ENCODE results near the gene CCDC77.
"Not testable (repeated sequence)": the region's sequence is repeated elsewhere in the genome, so short reads cannot be mapped to it uniquely, and the experiment has no call there.

The CCDC77 gene

DNA sequence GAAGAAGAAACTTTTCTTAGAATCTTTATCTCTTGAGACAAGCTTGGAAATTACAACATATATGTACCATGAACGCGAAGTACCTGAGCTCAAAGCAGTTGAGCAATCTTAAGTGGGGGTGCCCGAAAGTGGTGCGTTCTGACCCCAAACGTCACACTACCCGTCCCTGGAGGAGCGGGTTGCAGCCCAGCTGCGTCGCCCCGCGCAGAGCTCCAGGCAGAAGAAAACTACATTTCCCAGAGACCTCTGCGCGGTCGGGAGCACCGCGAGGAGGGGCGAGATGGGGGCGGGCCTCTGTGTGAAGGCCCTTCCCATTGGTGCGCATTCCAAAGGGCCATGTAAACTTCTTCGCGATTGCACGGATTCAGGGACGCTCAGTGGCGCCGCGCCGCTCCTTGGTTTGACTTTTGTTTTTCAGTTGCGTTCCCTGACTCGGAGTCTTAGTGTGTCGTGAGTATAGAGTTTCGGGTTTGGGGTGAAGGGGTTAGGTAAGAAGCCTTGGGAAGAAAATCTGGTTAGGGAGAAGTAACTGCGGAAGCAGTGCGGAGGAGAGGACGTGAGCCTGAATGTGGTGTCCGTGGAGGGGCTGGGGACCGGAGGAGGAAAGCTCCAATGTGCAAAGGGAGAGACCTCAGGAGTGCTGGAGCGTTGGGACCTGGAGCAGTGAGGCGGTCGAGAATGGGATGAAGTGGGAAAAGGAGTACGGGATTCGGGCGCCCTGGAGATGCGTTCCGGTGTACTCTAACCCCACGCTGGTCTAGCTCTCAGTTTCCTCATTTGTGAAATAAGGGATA lies at the start of gene CCDC77:
Gene CCDC77 (plus strand): TSS at position 410 of the 794 bp plus-strand sequence. CDS start 7,740 bp downstream, outside the sequence.
- peak; percentile 96 for DNase-seq

DNA sequence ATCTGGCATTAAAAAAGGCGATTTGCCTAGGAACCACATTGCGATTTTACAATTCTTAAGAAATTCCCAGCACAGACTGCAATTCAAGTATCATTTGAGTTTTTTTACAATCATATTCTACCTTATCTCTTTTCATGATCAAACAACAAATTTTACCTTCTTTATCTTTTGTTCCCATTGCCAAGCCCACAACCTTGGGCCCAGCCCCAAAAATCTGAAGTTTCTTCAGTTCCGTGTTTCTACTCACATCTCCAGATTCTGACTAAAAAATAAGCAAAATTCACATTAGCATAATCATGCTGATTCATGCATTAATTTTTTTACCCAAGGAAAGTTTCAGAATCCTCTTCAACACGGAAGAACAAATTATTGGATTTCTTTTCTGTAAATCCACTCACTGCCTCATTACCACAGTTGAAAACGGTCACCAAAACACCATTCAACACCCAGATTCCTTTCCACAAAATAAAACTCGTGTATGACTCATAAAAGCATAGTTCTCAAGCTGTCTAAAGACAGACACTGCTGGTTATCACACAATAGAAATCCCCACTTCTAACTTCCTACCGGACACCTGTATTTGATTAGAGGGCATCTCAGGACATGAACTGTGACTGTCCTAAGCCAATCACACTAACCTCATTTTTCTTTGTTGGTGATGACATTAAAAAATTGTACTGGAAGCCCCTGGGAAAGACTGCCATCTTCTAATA lies 45.0 kb upstream of the CCDC77 start:
- no peak for DNase-seq

DNA sequence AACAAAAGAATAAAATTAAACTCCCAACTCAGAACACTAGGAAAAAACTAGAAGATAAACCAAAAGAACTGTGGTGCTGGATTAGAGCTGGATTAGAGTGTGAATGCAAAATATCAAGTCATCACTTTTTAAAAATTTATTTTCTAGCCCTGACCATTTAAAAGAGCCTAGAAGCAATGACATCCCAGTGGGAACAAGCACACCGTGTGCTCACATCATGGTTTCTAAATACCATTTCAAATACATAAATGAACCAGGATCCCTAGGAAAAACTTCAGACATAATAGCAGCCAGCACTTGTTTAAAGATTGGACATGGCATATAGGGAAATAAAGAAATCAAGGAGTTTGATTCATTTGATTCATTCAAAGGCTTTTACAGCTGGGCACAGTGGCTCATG lies 42.4 kb upstream of the CCDC77 start:
- DNase-seq = no peak

DNA sequence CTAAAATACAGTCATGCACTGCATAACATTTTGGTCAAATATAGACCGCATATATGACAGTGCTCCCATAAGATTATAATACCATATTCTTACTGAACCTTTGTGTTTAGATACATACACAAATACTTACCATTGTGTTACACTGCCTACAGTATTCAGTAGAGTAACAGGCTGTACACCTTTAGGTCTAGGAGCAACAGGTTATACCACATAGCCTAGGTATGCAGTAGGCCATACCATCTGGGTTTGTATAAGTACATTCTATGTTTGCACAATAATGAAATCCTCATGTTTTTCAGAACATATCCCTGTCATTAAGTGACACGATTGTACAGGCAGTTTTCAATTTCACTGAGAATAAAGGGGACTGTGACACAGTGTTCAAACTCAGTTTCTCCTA lies 34.6 kb upstream of the CCDC77 start:
- DNase-seq = no peak

DNA sequence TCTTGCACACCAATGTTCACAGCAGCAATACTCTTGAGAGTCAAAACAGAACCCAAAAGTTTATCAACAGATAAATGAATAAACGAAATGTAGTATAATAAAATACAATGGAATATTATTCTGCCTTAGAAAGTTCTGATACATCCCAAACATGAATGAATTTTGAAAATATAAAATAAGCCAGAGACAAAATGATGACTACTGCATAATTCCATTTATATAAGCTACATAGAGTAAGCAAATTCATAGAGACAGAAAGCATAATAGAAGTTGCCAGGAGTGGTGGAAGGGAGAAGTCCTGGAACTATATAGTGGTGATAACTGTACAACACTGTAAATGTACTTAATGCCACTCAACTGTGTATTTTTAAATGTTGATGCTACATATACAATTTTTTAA lies 33.5 kb upstream of the CCDC77 start:
- DNase-seq = no peak

DNA sequence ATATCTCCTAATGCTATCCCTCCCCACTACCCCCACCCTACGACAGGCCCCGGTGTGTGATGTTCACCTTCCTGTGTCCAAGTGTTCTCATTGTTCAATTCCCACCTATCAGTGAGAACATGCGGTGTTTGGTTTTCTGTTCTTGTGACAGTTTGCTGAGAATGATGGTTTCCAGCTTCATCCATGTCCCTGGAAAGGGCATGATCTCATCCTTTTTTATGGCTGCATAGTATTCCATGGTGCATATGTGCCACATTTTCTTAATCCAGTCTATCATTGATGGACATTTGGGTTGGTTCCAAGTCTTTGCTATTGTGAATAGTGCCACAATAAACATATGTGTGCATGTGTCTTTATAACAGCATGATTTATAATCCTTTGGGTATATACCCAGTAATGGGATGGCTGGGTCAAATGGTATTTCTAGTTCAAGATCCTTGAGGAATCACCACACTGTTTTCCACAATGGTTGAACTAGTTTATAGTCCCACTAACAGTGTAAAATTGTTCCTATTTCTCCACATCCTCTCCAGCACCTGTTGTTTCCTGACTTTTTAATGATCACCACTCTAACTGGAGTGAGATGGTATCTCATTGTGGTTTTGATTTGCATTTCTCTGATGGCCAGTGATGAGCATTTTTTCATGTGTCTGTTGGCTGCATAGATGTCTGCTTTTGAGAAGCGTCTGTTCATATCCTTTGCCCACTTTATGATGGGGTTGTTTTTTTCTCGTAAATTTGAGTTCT lies 30.5 kb upstream of the CCDC77 start:
- DNase-seq = not testable (repeated sequence)

DNA sequence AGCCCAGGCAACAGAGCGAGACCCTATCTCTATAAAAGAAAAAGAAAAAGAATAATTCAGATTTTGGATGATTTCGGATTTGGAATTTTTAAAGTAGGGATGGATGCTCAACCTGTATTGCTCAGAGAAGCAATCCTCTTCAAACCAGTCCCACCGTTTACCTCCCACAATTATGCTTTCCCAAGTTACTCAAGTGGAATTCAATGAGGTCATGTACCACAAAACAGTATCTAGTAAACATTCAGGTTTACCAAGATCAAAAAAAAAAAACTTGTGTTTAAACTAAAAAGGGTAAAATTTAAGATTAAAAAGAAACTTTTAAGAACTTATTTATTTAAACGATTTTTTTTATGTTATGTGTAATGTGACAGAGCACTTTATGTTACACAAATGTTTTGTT lies 14.8 kb upstream of the CCDC77 start:
- no peak for DNase-seq

DNA sequence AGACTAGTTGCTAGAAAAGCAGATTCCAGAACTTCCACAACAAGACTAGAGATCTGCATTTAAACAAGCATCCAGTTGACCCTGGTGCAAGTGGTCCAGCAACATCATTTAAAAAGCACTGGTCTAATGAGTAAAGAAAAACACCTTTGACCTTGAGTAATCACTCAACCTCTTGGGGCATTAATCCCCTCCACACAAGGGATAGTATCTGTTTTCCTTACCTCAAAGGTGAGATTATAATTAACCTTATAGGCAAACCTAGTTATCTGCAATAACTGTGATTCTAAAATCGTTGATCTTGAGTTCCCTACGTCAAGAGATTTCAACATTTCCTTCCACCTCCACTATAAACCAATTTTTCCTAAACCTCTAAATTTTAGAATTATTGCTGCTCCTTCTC lies 13.4 kb upstream of the CCDC77 start:
- no peak for DNase-seq

DNA sequence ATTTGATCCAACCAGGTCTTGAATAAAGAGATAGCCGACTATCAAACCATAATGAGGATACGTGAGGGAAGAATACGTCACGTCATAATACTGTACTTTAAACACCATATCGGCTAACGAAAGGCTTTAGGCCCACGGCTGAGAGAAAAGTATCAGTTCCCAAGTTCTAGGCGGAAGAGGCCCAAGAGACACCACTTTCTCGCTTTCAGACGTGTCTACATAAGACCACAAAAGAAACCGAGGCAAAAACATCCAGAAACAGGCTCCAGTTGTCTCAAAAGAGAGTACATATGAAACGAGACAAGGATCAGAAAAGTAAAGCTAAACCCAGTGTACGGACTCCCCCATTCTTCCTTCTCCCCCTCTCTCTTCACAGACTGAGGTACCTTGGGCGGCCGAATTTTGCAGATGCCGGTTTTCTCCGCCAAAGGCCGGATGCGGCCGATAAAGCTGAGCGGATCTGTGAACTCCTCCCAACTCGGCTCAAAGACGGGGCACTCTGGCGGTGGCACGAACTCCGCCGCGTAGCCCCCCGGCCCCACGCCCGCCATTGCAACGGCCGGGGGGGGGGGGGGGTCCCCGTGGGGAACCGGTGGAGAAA lies 12.8 kb upstream of the CCDC77 start:
- DNase-seq = peak; percentile 47

DNA sequence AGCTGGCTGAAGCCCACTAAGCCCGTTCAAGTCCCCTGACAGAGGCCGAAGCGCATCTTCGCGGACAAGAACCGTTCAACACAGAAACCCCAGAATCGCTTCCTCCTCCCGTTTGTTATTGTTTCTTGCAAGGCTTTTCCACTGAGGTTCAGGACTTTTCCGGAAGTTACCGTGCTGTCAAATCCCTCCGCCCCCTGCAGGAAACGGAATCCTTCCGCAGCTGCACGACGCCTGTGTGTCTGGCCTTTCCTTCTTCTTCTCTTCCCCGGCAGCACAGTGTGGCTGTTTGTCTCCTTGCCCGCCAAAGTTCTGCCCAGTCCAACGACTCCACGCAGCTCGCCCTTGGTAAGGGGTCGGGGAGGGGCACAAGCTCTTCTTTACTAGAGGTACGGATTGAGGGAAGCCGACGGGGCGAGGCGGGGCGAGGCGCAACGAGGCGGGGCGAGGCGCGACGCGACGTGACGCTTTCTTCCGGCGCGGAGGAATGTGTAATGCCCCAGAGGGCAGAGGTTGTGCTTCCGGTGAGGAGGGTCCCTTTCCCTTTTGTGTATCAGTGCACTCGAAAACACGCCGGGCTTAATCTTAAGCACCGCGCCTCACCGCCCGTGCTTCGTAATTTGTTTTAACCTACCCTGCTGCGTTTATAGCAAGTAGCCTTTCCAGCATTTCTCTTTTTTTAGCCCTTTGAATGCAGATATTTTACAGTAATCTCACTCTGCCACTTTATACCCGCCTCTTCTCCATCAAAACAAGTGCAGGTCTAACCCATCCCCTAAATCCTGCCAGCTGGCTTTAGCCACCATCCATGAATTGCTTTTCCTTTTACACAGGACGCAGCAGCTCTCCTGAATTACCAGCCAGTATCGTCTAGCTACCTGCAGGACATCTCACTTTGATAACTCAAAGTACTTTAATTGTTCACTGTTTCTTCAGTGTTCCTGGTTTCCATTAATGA lies 12.0 kb upstream of the CCDC77 start, which contains the start of gene KDM5A:
Gene KDM5A (minus strand): TSS at position 179 of the 955 bp plus-strand sequence. CDS start 229 bp downstream, outside the sequence.
- peak; percentile 93 for DNase-seq

DNA sequence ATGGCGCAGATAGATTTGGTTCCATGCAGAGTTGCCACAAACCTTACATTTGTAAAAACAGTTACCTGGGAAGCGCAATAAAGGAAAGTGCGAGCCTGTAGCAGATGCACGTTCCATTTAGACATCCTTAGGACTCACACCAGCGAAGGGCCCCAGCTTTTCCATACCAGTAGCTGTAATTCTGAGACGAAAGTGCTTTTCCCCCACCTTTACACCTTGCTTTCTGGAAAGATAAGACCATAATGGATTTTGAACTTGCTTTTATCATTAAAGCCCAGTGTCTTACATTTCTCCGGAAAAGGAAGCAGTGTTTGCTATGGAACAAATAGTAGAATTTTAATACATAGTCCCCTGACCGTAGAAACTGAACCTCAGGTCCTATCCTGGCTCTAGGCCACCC lies 616 bp upstream of the CCDC77 start:
- DNase-seq = no peak

DNA sequence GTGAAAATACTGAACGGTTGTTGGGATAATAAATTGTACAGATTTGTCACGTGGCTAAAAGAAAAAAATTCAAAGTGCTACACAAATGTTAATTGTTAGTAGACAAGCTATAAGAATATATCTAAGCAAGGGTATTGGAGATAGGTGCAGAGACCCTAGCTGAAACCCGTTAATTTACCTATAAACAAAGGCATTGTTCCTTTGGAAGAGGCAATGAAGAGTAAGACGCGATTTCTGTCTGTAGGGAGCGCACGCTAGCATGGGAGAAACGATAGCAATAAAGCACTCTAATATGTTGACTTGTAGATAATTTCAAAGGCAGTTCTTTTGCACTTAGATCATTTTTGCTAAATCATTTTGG lies 565 bp downstream of the CCDC77 start:
- DNase-seq = peak; percentile 29

DNA sequence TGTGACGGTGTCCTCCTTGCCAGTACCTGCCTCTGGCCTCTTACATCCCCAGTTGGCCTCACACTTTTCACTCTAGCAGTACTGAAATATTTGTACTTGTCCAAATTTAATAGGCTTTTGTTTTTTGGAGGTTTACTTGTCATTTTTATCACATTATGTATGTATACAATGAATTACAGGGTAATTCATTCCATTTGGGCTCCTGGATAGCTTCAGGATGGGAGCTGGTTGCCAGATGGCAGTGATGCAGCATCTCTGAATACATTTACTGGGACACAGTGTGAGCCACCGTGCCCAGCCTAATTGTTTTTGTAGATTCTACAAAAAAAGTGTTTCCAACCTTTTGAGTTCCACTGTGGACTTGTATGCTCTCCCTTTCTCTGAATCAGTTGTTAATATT lies 13.4 kb downstream of the CCDC77 start:
- no peak for DNase-seq

DNA sequence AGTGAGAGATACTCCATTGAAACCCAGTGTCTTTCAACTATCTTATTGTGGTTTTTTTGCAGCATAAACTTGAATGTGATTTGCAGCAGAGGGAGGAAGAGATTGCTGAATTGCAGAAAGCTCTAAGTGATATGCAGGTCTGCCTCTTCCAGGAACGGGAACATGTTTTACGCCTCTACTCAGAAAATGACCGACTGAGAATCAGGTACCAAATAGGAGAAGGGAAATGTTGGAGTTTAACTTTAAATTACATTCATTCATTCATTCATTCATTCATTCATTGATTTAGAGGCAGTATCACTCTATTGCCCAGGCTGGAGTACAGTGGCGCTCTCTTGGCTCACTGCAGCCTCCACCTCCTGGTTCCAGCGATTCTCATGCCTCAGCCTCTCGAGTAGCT lies 17.0 kb downstream of the CCDC77 start:
- DNase-seq = no peak

DNA sequence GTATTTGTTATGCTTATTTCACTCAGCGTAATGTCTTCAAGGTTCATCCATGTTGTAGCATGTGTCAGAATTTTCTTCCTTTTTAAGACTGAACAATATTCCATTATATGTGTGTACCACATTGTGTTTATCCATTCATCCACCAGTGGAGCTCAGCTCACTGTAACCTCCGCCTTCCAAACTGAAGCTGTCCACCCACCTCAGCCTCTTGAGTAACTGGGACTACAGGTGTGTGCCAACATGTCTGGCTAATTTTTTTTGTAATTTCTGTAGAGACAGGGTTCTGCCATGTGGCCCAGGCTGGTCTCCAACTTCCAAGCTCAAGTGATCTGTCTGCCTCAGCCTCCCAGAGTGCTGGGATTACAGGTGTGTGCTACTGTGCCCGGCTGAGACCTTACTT lies 21.1 kb downstream of the CCDC77 start:
- DNase-seq = no peak

DNA sequence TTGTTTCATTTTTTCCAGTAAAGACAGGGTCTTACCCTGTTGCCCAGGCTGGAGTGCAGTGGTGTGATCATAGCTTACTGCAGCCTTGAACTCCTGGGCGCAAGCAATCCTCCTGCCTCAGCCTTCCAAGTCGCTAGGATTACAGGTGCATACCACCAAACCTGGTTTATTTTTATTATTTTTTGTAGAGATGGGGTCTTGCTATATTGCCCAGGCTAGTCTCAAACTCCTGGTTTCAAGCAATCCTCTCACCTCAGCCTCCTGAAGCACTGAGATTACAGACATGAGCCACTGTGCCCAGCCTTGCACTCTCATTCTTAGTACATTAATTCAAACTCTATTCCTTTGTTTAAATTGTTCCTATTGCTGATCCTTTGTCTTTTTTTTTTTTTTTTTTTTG lies 34.3 kb downstream of the CCDC77 start:
- not testable (repeated sequence) for DNase-seq

DNA sequence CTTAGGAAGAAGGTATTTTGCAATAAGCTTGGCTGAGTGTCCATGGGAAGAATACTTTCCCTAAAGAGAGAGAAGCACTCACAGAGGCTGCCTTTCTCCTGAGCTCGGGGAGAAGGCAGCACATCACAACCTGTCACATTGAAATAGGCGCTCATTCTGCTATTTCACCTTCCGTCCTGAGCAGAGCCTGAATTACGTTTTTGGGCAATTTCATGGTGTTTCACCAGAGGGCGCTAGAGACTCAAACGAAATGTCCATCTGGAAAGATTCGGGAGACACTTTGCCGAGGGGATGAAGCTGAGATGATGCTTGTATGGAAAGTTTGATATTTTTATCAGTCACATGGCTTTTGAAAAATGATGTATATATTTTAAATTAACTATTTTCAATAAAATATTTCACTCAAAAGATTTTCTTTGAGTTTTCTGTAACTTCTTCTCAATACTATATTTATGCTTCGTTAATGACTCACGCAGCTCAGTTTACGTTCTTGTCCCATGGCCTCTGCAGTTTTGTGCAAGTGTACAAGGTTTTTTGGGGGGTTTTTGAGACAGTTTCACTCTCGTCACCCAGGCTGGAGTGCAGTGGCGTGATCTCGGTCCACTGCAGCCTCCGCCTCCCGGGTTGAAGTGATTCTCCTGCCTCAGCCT lies 40.9 kb downstream of the CCDC77 start:
- peak; percentile 44 for DNase-seq

DNA sequence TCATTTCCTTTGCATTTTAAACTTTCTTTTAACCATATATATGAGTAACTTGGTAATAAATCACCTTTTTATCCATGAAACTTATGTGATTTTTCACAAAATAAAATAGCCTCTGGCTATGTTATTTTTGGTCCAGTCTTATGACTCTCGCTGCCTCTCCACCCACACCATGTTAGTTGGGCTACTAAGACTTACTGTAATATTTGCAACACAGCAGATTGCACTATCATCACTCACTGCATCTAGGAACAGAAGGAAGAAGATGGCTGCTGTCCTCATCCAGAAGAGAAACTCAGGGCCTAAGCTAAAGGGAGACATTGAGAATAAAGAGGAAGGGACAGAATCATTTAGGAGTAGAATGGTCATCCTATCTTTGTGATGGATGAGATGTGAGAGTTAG lies 45.7 kb downstream of the CCDC77 start:
- no peak for DNase-seq

DNA sequence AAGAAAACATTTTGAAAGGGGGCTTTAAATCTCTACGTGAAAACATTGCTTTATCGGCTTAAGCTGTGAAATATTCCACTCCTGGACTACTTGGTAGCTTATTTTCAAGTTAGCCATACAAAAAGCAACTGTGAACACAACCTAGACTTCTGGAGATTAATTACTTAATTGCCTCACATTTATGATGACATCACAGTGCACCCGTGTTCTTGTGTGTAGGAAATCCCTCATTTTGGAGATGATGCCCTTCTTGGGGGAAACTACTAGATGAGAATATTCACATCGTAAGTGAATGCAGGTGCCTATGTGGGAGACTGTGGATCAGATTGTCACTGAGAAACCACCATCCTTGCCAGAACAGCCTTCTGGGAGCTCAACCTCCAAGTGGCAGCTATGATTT lies 47.8 kb downstream of the CCDC77 start:
- DNase-seq = no peak

DNA sequence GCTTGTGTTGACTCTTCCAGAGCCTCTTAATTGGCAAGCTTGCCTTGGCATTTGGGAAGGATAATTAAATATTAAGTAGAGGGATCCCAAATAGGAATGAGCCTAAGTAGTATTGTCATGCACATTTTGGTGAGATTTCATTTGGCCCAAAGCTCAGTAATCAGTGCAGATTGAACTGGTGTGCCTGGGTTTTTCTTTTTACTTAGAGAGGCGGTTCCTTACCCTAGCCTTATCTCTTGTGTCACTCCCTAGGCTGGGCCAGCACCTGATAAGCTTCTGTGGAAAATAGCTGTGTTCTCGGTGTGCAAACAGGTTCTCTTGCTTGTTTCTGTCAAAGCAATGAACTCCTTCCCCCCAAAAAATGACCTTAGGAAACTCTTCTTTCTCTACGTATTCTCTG lies 49.0 kb downstream of the CCDC77 start:
- DNase-seq = no peak

DNA sequence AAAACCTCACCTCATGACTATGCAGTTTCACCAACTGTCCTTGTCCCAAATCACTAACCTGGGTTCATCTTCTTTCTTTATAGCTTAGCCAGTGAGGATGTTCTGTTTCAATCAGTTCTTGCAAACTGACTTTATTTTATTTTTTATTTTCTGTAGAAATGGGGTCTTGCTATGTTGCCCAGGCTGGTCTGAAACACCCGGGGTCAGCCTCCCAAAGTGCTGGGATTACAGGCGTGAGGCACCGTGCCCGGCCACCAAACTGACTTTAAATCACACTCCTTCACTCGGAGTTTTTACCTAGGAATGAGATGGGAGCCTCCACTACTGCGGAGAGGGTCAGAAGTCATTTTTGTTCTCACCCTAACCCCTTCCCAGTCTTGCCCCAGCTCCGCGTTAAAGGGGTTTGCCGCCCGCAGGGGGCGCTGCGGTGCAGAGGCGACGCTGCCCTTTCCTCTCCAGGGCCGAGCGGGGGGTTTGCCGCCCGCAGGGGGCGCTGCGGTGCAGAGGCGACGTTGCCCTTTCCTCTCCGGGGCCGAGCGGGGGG lies 51.3 kb downstream of the CCDC77 start:
- DNase-seq = peak; percentile 84
